Thyroid gland (tissue), 4 donors: ENCODE measurements around the gene APBB1IP.
"Not testable (repeated sequence)": the region's sequence is repeated elsewhere in the genome, so short reads cannot be mapped to it uniquely, and the experiment has no call there.

ENCODE experiments used
- CTCF ChIP-seq, 6 experiments: fragments of 200-600 bp in 3 of 6; fragments of 450-650 bp in 3 of 6; sonication (generic) in 3 of 6; IDR thresholded peaks; one replicate each; pipeline ENCODE4 v1.5.1; 2016 to 2019; ENCODE audit warnings: antibody characterized with exemption in 6 of 6, mild to moderate bottlenecking in 2 of 6, inconsistent platforms in 1 of 6, moderate library complexity in 1 of 6
- POLR2A ChIP-seq, 2 donors: fragments of 450-650 bp; IDR thresholded peaks; one replicate each; pipeline ENCODE4 v1.6.1; 2017; ENCODE audit warnings: antibody characterized with exemption in 2 of 2, mild to moderate bottlenecking in 2 of 2, moderate library complexity in 1 of 2

- not testable (repeated sequence) for TF ChIP-seq CTCF, POLR2A (IDR thresholded peaks at IDR 0.05)
Measured at GRCh38 chr10:26474845-26475244, 36.7 kb downstream of the APBB1IP start.
